Loucy (cell line): ENCODE measurements around the gene CCND1.

Source experiments
- EZH2phosphoT487 ChIP-seq: fragments of 200-600 bp; IDR thresholded peaks from 2 replicates; pipeline ENCODE4 v1.6.1; 2018; ENCODE audit warnings: antibody characterized with exemption, mild to moderate bottlenecking, moderate library complexity, borderline replicate concordance
- TF ChIP-seq, protein P1 (sequence below): fragments of 200-600 bp; sonication (generic); conservative IDR thresholded peaks from 2 replicates; pipeline ENCODE4 v1.5.1; 2014; ENCODE audit warnings: mild to moderate bottlenecking, antibody characterized with exemption, low read length

DNA sequence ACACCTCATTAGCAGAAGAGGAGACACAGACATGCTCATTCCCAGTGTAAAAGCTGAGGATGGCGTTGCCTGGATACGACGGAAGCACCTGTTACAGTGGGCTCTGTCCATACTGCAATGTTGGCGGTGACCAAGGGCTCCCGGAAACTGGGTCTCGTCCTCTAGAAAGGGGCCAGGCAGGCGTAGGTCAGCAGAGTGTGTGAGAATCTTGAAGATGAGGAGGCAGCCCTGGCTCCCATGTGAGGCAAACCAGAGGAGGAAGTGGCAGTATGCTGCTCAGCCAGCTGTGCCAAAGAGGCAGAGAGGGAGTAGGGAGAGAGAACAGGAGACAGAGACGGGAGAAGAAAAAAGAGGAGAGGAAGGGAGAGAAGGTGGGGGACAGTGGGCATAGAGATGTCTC lies 23.9 kb downstream of the CCND1 start:
- TF ChIP-seq, protein P1, sequence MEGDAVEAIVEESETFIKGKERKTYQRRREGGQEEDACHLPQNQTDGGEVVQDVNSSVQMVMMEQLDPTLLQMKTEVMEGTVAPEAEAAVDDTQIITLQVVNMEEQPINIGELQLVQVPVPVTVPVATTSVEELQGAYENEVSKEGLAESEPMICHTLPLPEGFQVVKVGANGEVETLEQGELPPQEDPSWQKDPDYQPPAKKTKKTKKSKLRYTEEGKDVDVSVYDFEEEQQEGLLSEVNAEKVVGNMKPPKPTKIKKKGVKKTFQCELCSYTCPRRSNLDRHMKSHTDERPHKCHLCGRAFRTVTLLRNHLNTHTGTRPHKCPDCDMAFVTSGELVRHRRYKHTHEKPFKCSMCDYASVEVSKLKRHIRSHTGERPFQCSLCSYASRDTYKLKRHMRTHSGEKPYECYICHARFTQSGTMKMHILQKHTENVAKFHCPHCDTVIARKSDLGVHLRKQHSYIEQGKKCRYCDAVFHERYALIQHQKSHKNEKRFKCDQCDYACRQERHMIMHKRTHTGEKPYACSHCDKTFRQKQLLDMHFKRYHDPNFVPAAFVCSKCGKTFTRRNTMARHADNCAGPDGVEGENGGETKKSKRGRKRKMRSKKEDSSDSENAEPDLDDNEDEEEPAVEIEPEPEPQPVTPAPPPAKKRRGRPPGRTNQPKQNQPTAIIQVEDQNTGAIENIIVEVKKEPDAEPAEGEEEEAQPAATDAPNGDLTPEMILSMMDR: no peak
- no peak for TF ChIP-seq EZH2phosphoT487
